PFSK-1 (cell line): ENCODE measurements around the gene LTBP1.

Source experiments
- POLR2AphosphoS5 ChIP-seq: IDR thresholded peaks from 2 replicates; pipeline ENCODE4 v1.6.1; 2012; ENCODE audit warnings: low read depth, mild to moderate bottlenecking, control low read depth, low read length, moderate library complexity
- SIN3A ChIP-seq: IDR thresholded peaks from 2 replicates; pipeline ENCODE4 v1.6.1; 2012; ENCODE audit warnings: mild to moderate bottlenecking, low read length, moderate library complexity, borderline replicate concordance; ENCODE audit not compliant: insufficient read depth
- TF ChIP-seq, protein P1 (sequence below), 2 experiments: IDR thresholded peaks; 2 replicates each; pipeline versions ENCODE4 v1.6.1 to v1.8.0; 2011 to 2012; ENCODE audit warnings: low read depth in 2 of 2, low read length in 2 of 2, control low read depth in 1 of 2, inconsistent platforms in 1 of 2, mild to moderate bottlenecking in 1 of 2, moderate library complexity in 1 of 2; ENCODE audit not compliant: insufficient read depth in 1 of 2

DNA sequence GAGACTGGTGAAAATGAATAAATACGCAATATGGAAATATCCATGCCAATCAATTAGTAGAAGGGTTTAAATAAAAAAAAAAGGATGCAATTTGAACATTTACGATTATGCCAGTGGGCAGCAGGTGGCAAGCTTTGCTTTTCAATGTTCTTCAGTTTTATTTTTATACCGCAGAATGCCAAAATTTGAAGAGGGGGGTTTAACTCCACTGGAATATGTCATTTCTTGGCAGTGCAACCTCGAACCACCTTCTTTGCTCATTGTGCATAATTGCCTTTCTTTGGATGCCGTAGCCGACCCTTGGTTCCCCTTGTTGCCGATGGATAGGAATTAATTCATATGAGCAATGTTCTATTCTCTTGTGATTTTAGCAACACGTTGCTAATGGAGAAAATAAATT is 88.0 kb downstream of the LTBP1 start:
- TF ChIP-seq POLR2AphosphoS5 (no peak), SIN3A (no peak)
- TF ChIP-seq, protein P1, sequence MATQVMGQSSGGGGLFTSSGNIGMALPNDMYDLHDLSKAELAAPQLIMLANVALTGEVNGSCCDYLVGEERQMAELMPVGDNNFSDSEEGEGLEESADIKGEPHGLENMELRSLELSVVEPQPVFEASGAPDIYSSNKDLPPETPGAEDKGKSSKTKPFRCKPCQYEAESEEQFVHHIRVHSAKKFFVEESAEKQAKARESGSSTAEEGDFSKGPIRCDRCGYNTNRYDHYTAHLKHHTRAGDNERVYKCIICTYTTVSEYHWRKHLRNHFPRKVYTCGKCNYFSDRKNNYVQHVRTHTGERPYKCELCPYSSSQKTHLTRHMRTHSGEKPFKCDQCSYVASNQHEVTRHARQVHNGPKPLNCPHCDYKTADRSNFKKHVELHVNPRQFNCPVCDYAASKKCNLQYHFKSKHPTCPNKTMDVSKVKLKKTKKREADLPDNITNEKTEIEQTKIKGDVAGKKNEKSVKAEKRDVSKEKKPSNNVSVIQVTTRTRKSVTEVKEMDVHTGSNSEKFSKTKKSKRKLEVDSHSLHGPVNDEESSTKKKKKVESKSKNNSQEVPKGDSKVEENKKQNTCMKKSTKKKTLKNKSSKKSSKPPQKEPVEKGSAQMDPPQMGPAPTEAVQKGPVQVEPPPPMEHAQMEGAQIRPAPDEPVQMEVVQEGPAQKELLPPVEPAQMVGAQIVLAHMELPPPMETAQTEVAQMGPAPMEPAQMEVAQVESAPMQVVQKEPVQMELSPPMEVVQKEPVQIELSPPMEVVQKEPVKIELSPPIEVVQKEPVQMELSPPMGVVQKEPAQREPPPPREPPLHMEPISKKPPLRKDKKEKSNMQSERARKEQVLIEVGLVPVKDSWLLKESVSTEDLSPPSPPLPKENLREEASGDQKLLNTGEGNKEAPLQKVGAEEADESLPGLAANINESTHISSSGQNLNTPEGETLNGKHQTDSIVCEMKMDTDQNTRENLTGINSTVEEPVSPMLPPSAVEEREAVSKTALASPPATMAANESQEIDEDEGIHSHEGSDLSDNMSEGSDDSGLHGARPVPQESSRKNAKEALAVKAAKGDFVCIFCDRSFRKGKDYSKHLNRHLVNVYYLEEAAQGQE (IDR thresholded peaks at IDR 0.05; ENCODE audit: insufficient read depth in 1 of 2, low read depth in 2 of 2, low read length in 2 of 2): no peak
